Measurements from ENCODE around the gene RBM20.

RBM20 gene

DNA sequence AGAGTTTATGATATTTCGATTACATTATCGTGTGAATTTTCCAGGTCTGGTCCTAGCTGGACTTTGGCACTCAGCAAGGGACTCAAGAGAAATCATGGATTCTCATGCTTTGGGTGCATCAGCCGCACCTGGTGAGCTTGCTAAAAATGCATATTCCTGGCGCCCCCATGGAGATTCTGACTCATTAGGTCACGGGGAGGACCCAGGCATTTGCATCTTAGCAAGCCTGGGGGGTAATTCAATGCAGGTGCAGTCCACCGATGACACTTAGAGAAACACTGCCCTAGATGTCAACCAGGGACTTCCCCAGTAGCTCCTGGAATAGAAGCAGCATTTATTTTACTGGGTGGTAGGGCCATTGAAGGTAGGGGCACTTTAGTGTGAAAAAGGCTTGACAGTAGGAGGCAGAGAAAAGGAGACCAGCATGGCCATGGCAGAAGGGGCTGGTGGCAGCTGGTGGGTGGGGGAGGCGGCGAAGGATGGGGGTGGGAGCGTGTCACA lies 197.7 kb downstream of the RBM20 start:
- no peaks in the 10 kb centered on the region for H3K9me3 ChIP-seq (ENCODE audit: severe bottlenecking)
- no peak overlapping the region for H3K27ac ChIP-seq
- TF ChIP-seq, protein P1, sequence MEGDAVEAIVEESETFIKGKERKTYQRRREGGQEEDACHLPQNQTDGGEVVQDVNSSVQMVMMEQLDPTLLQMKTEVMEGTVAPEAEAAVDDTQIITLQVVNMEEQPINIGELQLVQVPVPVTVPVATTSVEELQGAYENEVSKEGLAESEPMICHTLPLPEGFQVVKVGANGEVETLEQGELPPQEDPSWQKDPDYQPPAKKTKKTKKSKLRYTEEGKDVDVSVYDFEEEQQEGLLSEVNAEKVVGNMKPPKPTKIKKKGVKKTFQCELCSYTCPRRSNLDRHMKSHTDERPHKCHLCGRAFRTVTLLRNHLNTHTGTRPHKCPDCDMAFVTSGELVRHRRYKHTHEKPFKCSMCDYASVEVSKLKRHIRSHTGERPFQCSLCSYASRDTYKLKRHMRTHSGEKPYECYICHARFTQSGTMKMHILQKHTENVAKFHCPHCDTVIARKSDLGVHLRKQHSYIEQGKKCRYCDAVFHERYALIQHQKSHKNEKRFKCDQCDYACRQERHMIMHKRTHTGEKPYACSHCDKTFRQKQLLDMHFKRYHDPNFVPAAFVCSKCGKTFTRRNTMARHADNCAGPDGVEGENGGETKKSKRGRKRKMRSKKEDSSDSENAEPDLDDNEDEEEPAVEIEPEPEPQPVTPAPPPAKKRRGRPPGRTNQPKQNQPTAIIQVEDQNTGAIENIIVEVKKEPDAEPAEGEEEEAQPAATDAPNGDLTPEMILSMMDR (IDR thresholded peaks at IDR 0.05; ENCODE audit: low read depth, low read length), result no peak
- H3K4me3 ChIP-seq (ENCODE audit: low read depth, low read length), result no peak overlapping the region
- no peaks in the 10 kb centered on the region for H3K36me3 ChIP-seq
- no peaks in the 10 kb centered on the region for H3K27me3 ChIP-seq (ENCODE audit: insufficient read depth, low read depth, severe bottlenecking)
- DNase-seq, result no peak

DNA sequence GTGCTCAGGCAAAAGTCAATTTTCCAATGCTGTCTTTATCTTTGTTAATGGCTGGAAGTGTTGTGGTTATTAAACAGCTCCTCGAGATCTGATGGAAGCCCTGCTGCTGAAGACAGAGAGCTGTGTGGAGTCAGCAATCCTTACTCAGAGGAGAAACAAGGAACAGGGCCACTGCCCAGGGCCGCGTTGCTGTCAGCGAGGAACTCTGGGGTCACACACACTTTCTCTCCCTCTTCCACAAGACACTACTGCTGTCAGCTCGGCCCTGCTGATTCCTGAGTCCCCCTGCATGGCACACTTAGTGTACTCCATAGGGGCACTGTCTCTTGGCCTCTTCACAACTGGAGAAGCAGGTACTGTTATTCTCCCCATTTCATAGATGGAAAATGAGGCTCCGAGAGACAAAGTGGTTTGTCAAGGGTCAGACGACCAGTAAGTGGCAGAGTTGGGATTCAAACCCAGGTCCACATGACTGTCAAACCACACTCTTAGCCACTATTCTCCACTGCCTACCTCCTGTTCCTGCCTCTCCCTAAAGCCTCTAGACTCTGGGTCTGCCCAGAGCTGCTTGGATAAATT lies 198.3 kb downstream of the RBM20 start:
- H3K9me3 ChIP-seq (ENCODE audit: severe bottlenecking), result no peaks in the 10 kb centered on the region
- H3K36me3 ChIP-seq, result no peaks in the 10 kb centered on the region
- TF ChIP-seq, protein P1 (IDR thresholded peaks at IDR 0.05; ENCODE audit: low read depth, low read length), result no peak
- no peak for DNase-seq
- no peak overlapping the region for H3K4me3 ChIP-seq (ENCODE audit: low read depth, low read length)
- H3K27ac ChIP-seq, result no peak overlapping the region
- H3K27me3 ChIP-seq (ENCODE audit: insufficient read depth, low read depth, severe bottlenecking), result no peaks in the 10 kb centered on the region

DNA sequence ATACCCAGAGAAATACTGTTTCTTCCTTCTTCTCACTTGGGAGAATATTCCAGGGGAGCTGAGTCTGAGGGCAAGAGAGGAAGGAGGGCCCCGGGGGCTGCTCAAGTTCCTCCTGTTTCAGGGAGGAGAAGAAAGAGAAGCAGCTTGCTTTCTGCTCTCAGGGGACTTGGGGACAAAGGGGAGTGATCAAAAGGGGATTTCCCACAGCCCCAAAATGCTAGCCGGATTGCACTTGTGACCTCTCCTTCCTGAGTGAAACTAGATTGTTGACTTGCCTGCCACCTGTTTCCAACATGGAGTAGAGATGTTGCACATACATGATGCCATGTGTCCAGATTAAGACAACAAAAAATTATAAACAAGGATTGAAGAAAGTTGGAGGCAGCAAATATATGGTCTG lies 198.9 kb downstream of the RBM20 start:
- DNase-seq, result no peak
- no peak overlapping the region for H3K27ac ChIP-seq
- no peaks in the 10 kb centered on the region for H3K27me3 ChIP-seq (ENCODE audit: insufficient read depth, low read depth, severe bottlenecking)
- TF ChIP-seq, protein P1 (IDR thresholded peaks at IDR 0.05; ENCODE audit: low read depth, low read length), result no peak
- H3K4me3 ChIP-seq (ENCODE audit: low read depth, low read length), result no peak overlapping the region
- H3K36me3 ChIP-seq, result no peaks in the 10 kb centered on the region
- no peaks in the 10 kb centered on the region for H3K9me3 ChIP-seq (ENCODE audit: severe bottlenecking)

DNA sequence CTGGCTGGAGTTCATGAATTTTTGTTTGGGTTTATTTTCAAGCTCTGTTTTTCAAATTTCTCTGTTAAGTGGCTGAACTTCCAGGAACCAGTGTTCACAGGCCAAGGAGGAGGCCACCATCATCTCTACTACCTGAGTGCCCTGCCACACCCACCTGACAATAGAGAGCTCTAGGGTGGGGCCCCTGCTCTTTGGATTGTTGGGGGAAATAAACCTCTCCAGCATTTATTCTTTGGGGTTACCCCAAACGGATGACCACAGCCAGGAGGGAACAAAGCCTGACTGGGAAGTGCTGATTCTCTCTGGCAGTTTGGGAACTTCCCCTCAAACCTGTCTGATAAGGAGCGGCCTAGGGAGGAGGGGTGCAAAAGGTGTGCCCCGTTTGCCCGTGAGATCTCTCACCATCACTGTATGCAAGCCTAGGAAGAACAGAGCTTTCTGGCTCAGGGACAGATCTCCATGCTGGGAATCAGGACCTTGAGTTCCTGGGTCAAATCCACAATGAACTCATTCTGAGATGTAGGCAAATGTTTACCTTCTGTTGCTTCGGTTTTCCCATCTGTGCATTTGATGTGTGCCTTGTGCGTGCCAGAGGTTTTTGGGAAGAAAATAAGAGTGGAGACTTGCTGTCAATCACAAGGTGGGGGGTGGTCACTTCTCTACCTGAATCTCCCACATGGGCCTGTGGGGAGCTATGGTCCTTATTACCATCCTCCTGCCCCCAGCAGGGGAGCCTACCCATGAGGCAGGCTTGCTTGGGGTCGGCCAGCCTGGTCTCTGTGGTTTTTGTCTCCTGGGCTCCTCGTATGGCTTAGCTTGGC lies 199.9 kb downstream of the RBM20 start:
- Histone ChIP-seq H3K9me3 (ENCODE audit: severe bottlenecking) (no peaks in the 10 kb centered on the region), H3K27ac (no peak overlapping the region), H3K4me3 (ENCODE audit: low read depth, low read length) (no peak overlapping the region), H3K27me3 (ENCODE audit: insufficient read depth, low read depth, severe bottlenecking) (no peaks in the 10 kb centered on the region), H3K36me3 (no peaks in the 10 kb centered on the region)
- TF ChIP-seq, protein P1 (IDR thresholded peaks at IDR 0.05; ENCODE audit: low read depth, low read length), result no peak
- DNase-seq, result no peak

DNA sequence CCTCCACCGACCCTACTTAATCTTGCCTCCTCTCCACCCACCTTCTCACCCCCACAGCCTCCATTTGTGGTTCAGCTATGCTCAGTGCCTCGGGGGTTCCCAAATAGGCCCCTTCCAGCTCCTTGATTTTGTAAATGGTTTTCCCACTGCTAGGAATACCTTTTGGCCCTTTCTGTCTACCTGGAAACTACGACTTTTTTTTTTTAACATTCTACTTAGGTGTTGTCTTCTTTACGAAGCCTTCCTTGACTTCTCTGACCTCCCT lies 200.4 kb downstream of the RBM20 start:
- Histone ChIP-seq H3K36me3 (no peaks in the 10 kb centered on the region), H3K27ac (no peak overlapping the region), H3K9me3 (ENCODE audit: severe bottlenecking) (no peaks in the 10 kb centered on the region), H3K27me3 (ENCODE audit: insufficient read depth, low read depth, severe bottlenecking) (no peaks in the 10 kb centered on the region), H3K4me3 (ENCODE audit: low read depth, low read length) (no peak overlapping the region)
- DNase-seq, result no peak
- TF ChIP-seq, protein P1 (IDR thresholded peaks at IDR 0.05; ENCODE audit: low read depth, low read length), result no peak

Measured in WERI-Rb-1 (cell line).